Measurements from ENCODE around the gene CSGALNACT2.

The CSGALNACT2 gene

DNA sequence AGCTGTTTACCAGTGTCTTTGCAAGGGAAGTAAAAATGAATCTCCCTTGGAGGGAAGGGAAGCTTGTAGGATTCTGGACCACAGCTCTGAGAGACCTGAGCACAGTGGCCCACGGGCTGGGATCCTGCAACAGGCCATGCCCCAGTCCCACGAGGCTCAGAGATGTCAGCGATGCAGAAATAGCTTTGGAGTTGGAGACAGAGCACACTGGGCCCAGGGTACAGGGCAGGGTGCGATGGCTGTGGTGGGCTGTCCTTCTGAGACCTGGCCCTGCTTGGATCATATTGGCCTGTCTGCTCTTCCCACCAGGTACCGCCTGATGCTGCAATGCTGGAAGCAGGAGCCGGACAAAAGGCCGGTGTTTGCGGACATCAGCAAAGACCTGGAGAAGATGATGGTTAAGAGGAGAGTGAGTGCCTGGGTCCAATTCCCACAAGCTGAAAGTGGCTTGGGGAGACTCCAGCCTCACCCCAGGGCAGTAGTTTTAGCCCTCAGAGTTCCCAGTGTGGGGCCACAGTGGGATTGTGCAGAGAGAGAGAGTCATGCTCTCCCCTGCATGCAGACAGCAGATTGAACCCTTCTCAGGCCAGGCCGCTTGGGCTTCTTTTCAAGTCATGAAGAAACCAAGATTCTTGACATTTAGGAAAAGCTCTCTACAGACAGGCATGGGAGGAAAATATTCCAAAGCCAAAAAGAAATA lies 13.5 kb upstream of the CSGALNACT2 start:
- no peak for DNase-seq (ENCODE audit: low read depth)

DNA sequence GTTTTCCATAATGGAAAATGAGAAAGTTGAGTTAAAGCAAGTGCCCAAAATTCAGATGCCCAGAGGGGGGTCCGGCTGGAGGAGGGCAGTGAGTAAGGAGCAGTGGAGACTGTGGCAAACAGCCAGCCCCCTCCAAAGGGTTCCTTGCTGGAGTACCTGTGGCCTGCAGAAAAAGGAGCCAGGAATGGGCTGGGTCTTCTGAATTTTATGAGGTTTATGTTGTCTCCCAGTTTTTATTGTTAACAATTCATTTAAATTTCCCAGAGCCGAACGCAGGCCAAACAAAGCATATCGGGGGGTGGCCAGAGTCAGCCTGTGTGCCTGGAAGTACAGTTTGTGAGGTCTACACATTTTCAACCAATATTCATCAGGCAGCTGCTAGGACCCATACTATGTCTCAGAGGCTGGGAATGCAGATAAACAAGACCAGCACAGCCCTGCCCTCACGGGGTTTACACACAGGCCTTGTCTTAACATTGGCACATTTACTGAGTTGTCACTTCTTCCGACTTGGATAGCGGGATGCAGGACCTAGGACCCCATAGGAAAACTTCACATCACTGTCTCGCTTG lies 12.9 kb upstream of the CSGALNACT2 start:
- DNase-seq (ENCODE audit: low read depth), result no peak

DNA sequence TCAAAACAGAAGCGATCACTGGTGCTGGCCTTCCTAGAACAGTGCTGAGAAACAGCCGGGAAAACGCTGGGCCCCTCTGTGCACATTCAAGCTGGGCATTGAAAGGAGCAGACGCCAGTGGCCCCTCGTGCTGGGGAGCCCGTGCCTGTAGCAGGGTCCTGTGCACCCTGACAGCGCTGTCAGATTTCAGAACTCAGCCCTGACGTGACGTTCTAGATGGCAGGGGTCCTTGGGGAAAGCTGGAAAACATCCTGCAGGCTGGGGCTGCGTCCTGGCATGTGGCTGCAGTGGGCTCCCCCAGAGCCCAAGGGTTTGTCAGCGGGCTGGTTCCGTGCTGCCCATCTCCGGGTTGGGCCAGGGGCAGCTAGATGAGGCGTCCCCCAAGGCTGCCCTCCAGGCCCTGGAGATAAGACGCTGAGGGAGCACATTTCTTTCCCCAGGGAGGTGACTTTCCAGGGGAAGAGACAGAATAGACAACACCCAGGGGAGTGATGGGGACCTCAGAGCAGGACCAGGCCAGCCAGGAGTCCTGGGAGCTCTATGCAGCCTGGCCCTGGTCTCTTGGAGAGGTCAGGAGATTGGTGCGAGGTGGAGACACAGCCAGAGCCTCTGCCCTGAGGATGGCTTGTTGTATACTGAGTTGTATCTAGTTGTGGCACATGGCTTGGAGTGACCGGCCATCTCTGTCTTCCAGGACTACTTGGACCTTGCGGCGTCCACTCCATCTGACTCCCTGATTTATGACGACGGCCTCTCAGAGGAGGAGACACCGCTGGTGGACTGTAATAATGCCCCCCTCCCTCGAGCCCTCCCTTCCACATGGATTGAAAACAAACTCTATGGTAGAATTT lies 12.1 kb upstream of the CSGALNACT2 start:
- no peak for DNase-seq (ENCODE audit: low read depth)

DNA sequence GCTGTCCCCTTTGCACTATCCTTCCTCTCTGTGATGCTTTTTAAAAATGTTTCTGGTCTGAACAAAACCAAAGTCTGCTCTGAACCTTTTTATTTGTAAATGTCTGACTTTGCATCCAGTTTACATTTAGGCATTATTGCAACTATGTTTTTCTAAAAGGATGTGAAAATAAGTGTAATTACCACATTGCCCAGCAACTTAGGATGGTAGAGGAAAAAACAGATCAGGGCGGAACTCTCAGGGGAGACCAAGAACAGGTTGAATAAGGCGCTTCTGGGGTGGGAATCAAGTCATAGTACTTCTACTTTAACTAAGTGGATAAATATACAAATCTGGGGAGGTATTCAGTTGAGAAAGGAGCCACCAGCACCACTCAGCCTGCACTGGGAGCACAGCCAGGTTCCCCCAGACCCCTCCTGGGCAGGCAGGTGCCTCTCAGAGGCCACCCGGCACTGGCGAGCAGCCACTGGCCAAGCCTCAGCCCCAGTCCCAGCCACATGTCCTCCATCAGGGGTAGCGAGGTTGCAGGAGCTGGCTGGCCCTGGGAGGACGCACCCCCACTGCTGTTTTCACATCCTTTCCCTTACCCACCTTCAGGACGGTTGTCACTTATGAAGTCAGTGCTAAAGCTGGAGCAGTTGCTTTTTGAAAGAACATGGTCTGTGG lies 11.4 kb upstream of the CSGALNACT2 start:
- no peak for DNase-seq (ENCODE audit: low read depth)

DNA sequence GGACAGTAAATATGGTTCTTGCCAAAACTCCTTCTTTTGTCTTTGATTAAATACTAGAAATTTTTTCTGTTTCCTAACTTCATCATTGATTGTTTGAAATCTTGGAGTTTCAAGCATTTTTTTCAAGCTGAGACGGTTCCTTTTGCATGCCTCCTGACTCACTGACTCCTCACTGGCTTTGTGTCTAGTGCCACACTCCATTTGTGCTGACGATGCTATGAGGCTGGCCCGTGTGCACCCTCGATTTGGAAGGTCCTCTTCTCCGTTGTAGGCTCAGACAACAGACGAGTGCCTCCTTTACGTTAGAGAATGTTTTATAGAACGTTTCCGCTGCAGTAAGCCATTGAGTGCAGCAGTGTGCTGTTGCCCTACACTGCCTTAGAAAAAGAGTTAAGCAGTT lies 10.8 kb upstream of the CSGALNACT2 start:
- no peak for DNase-seq (ENCODE audit: low read depth)

DNA sequence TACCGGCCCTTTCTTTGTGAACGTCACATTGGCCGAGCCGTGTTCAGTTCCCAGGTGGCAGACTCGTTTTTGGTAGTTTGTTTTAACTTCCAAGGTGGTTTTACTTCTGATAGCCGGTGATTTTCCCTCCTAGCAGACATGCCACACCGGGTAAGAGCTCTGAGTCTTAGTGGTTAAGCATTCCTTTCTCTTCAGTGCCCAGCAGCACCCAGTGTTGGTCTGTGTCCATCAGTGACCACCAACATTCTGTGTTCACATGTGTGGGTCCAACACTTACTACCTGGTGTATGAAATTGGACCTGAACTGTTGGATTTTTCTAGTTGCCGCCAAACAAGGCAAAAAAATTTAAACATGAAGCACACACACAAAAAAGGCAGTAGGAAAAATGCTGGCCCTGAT lies 9.9 kb upstream of the CSGALNACT2 start:
- DNase-seq (ENCODE audit: low read depth), result no peak

DNA sequence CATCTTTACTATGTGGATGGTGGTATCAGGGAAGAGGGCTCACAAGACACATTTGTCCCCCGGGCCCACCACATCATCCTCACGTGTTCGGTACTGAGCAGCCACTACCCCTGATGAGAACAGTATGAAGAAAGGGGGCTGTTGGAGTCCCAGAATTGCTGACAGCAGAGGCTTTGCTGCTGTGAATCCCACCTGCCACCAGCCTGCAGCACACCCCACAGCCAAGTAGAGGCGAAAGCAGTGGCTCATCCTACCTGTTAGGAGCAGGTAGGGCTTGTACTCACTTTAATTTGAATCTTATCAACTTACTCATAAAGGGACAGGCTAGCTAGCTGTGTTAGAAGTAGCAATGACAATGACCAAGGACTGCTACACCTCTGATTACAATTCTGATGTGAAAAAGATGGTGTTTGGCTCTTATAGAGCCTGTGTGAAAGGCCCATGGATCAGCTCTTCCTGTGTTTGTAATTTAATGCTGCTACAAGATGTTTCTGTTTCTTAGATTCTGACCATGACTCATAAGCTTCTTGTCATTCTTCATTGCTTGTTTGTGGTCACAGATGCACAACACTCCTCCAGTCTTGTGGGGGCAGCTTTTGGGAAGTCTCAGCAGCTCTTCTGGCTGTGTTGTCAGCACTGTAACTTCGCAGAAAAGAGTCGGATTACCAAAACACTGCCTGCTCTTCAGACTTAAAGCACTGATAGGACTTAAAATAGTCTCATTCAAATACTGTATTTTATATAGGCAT lies 9.1 kb upstream of the CSGALNACT2 start:
- DNase-seq (ENCODE audit: low read depth), result no peak

DNA sequence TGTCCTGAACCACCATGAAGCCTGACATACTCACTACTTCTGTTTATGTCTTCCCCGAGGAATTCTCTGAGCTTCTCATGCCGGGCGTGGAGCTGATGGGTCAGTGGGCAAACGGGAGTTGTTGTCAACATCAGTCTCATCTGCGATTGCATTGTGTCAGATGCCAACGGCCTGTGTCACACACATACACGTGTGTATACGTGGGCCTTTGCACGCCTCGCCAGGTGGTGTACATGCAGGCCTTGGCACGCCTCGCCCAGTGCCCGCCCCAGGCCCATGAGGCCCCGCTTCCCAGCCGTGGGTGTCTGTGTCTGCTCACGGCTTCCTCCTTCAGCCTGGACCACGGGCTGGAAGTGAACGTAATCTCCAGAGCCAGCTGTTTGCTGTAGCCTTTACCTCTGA lies 7.5 kb upstream of the CSGALNACT2 start:
- no peak for DNase-seq (ENCODE audit: low read depth)

DNA sequence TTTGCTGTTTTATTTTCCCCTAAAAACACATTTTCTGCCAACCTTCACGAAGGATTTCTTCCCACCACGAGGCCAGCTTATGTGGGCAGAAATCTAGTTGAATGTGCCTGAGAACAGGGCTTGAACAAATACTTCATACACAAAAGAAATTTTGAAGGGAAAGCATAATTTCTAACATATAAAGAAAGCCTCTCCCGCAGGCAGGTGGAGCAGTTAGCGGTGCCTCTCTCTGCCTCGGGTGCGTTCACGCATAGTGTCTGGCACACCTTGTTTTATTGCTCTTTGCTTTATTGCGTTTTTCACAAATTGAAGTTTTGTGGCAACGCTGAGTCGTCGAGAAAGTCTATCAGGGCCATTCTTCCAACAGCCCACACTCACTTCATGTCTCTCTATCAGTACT lies 7.0 kb upstream of the CSGALNACT2 start:
- DNase-seq (ENCODE audit: low read depth), result no peak

DNA sequence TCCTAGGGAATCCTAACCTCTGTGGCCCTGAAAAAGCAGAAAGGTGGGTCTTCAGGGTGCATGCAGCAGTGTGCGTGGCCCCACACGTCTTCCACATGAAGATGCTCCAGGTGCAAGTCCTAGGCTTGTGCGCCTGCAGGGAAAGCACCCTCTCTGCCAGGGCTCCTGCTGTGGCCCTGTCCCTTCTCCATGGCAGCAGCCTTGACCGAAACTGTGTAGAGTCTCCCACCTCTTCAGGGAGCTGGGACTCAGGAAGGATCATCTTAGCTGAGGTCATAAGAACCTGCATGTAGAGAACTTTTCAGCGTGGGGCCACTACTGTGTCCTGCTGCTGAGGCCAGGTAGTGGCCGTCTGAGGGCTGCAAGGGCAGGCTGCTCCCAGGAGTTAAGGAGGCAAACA lies 6.3 kb upstream of the CSGALNACT2 start:
- no peak for DNase-seq (ENCODE audit: low read depth)

DNA sequence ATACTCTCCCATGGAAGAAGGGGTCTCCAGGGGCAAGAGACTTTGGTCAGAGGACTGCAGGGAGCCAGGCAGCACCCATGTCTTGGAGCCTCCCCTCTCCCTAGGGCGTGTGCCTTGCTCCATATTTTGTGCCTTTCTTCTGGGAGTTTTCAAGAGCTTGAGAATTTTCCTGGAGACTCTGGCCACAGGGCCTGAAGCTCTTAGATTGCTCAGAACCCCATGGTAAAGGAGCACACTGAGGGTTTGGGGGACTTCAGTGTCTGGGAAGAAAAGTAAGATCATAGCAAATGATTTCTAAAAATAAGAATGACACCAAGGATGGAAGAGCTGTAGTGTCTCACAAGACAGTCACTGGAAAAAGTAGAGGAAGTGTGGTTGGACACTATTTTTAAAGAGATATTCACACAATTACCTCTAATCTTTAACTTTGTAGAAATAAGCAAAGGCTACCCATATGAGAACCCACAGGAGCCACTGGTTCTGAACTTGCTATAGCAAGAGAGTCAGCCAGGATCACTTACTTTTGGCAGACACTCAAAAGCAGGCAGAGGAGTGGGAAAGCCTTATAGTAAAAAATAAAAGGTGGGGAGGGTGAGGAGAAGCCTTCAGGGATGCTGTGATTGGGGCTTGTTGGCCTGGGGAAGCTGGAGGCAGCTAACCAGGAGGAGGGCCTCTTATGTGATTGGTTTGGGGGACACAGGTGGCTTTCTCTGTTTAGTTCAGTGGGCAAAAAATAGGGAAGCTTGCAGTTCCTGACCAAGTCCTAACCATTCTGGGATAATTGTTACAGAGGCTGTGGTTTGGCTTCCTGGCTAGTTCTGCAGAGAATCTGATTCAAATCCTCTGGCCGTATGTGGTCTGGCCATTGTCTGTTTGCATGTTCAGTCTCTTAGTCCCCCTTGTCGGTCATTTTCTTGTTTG lies 5.1 kb upstream of the CSGALNACT2 start:
- no peak for DNase-seq (ENCODE audit: low read depth)

DNA sequence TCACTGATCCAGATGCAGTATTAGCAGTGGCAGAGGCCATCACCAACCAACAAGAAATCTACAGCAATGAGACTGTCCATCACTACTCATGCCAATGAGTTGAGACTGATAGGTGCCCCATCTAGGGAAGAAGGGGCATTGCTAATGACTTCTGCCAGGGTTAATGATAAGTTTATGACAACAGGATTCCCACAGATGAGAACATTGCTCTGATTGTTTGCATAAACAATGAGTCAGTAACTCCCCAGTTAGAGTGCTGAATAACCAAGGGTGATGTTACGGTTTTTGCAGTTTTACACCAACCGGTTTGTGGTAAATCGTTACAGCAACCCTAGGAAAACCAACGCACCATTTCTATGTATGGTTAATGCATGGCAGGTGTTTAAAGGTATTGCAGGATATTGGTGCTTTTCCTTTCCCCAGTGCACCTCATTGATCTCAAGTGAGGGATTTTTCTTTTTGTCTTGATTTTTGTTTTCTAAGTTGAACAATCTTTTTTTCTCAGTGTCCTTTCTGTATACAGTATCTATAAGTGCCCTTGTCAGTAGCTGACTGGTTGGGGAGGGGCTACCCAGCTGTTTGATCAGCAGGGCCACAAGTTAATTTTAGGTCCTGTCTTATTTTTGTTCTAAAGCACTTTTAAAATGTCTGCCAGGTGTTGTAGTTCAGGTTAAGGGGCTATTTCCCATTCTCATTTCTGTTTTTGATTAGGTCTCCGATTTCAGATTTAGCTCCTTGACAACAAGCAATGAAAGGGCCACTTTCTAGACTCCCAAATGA lies 3.9 kb upstream of the CSGALNACT2 start:
- DNase-seq (ENCODE audit: low read depth), result no peak

DNA sequence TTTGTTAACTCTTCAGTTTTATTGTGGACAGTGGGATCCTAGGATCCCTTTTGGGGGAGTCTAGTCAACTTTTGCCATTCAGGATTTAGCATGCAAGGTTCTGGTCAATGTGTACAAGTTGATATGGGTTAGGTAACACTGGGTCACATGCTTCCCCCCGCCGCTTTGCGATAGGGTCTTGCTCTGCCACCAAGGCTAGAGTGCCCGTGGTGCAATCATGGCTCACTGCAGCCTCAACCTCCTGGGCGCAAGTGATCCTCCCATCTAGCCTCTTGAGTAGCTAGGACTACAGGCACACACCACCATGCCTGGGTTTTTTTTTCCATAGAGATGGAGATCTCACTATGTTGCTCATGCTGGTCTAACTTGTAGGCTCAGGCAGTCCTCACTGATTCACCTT lies 3.2 kb upstream of the CSGALNACT2 start:
- no peak for DNase-seq (ENCODE audit: low read depth)

DNA sequence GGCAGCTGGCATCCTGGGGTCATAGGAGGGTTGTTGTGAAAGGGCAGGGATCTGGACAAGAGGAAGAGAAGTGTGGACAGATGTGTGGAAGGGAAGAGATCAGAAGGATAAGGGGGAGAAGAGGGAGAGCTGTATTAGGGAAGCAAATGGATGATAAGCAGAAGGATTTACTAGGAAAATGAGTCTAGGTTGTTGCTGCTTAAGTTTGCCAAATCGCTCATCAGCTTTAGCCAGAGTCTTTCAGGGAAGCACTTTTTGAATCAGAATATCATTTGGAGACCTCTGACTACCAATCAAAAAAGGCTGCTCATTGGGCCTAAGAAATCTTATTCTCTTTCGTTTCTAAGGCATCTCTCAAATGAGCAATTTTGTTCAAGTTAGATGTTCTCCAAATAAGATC lies 2.6 kb upstream of the CSGALNACT2 start:
- no peak for DNase-seq (ENCODE audit: low read depth)

DNA sequence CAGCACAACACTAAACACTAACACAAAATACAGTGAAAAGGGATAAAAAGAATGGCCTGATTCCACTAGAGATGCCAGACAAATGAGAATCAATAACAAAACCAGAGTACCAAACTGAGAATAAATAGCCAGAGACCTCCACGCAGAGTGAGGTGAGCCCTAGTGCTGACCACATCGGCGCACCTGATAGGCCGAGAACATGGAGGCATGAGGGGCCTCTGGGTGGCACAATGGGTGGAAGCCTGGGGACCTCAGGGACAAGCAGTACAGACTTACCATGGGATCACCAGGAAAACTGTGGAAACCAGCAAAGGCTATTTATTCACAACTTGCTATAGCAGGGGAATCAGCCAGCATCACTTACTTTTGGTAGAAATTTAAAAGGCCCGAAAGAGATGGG lies 1.8 kb upstream of the CSGALNACT2 start:
- no peak for DNase-seq (ENCODE audit: low read depth)

DNA sequence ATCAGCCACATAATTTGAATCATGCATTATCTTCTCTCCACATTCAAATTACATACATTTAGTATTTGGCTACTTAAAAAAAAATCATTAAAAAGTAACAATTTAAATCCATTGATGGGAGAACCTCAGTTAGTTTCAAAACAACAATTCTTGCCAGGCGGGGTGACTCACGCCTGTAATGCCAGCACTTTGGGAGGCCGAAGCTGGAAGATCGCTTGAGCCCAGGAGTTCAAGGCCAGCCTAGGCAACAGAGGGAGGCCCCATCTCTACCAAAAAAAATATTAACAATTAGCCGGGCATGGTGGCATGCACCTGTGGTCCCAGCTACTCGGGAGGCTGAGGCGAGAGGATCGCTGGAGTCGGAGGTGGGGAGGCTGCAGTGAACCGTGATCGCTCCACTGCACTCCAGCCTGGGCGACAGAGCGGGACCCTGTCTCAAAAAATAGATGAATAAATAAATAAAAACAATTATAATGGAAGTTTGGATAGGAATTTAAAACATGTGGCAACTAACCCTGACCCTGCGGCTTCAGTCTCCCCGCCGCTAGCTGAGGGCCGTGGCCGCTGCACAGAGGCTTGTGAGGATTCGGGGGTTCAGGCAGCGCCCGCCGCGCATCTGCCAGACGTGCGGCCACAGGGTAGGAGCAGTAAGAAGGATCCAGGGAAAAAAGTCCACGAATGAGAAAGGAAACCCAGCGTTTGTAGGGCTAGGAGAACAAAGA lies 1.1 kb upstream of the CSGALNACT2 start:
- DNase-seq (ENCODE audit: low read depth), result no peak

DNA sequence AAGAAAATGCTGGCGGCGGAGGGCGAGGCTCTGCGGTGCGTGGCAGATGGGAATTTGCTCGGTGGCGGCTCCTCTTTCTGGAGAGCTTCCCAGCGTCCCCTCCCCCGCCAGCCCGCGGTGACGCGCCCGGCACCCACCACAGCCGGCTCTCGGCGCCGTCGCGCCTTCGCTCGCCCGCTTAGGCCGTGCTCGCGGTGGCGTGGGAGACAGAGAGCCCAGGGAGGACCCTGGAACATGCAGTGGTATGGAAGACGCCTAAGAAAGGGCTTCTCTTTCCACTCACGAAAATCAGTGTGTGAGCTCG lies 576 bp upstream of the CSGALNACT2 start:
- DNase-seq (ENCODE audit: low read depth), result no peak

DNA sequence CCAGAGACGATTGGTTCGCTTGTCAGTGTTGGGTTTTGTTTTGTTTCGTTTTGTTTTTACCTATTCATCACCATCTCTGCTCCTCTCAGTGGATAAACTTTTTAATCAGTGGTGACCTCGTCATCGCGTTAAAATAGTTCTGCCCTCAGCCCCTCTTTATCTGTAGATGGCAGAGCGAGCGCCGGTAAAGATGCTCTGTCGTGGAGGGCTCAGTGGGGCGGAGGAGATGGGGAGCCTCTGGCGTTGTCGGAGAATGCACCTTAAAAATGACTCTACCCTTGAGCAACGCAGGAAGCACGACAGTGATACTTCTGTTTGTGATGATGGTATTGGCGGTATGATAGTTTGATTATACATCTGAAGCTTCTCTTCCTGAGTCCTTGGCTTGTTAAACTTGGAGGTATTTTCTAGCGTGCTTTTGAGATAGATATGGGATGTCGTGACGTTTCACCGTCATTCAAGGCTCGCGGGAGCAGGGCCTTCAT lies 554 bp downstream of the CSGALNACT2 start:
- DNase-seq (ENCODE audit: low read depth), result peak; percentile 54

DNA sequence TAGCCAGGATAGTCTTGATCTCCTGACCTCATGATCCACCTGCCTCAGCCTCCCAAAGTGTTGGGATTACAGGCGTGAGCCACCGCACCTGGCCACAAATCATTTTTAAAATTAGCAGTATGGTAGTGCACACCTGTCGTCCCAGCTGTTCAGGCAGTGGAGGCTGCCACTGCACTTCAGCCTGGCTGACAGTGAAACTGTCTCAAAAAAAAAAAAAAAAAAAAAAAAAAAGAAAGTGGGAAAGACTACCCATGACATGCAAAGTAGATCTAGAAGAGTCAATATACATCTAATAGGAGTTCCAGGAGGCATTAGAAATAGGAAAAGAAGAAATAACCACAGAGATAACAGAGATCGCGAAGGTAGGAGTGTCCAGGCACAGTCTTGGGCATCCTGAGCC lies 3.2 kb downstream of the CSGALNACT2 start:
- DNase-seq (ENCODE audit: low read depth), result no peak

Data from T follicular helper cell (primary cell).